Endothelial cell of umbilical vein (primary cell): ENCODE measurements around the gene CATSPERD. TPM values are rescaled to one million over a fixed set of nuclear protein-coding genes. Genes with fewer than 3 reads are reported as not detected.
"Not testable (repeated sequence)": the region's sequence is repeated elsewhere in the genome, so short reads cannot be mapped to it uniquely, and the experiment has no call there.

Experiments used
- BruUV-seq: library from RNA; stranded (reverse); fragments of 400-500 nt; replicated peaks from 2 replicates; lab custom pipeline; 2021; lab: Mats Ljungman, UMichigan
- CTCF ChIA-PET: fragments of 300-600, 350-600 bp; sonication (Branson Sonifier 250); formaldehyde crosslinking; loops from one replicate; lab custom pipeline; 2021; ENCODE audit warnings: antibody characterized with exemption, inconsistent platforms; lab: Charles Lee
- POLR2A ChIA-PET: fragments of 300-600, 350-600 bp; sonication (Branson Sonifier 250); formaldehyde crosslinking; loops from one replicate; lab custom pipeline; 2021; ENCODE audit warnings: antibody characterized with exemption, inconsistent platforms; lab: Charles Lee
- DNase-seq: peaks from one replicate; pipeline ENCODE4 v3.0.0-alpha.2; 2011; ENCODE audit warnings: low read depth, low spot score
- FAIRE-seq: peaks from 2 replicates; lab custom pipeline; 2011; peaks lifted over from hg19 to GRCh38; lab: Jason Lieb, UNC
- H2AFZ ChIP-seq: 2 replicates; pipeline ENCODE4 v1.6.0; 2012; ENCODE audit warnings: low read depth, low read length, control low read depth, inconsistent platforms
- H3K27ac ChIP-seq: 2 replicates; pipeline ENCODE4 v1.5.1; 2011; ENCODE audit warnings: low read depth, mild to moderate bottlenecking, control low read depth, low read length, moderate library complexity; ENCODE audit not compliant: insufficient read depth
- H3K27me3 ChIP-seq, 2 experiments: 2 replicates each; pipeline versions ENCODE4 v1.6.0 to v1.6.1; 2011; ENCODE audit warnings: low read length in 2 of 2, mixed read lengths in 1 of 2; ENCODE audit not compliant: control insufficient read depth in 2 of 2, insufficient read depth in 2 of 2
- H3K36me3 ChIP-seq, 2 experiments: 2 replicates in 1 of 2; 3 replicates in 1 of 2; pipeline ENCODE4 v1.5.1; 2011; ENCODE audit warnings: low read length in 2 of 2, mild to moderate bottlenecking in 1 of 2, moderate library complexity in 1 of 2; ENCODE audit not compliant: control insufficient read depth in 2 of 2, insufficient read depth in 2 of 2; ENCODE audit errors: extremely low read depth in 1 of 2
- H3K4me1 ChIP-seq: 3 replicates; pipeline ENCODE4 v1.5.1; 2011; ENCODE audit warnings: mild to moderate bottlenecking, low read length; ENCODE audit not compliant: control insufficient read depth, insufficient read depth; ENCODE audit errors: extremely low read depth
- H3K4me2 ChIP-seq: 2 replicates; pipeline ENCODE4 v1.6.1; 2011; ENCODE audit warnings: low read length, control low read depth, mixed read lengths; ENCODE audit not compliant: insufficient read depth
- H3K4me3 ChIP-seq, 3 experiments: fragments of 200-600 bp in 1 of 3; sonication (generic), shearing (Covaris generic) in 1 of 3; replicated peaks in 1 of 3; 2 replicates each; pipeline ENCODE4 v1.5.1; 2011 to 2016; ENCODE audit warnings: control low read depth in 3 of 3, low read length in 3 of 3, mild to moderate bottlenecking in 2 of 3, inconsistent platforms in 1 of 3, low read depth in 1 of 3, moderate library complexity in 1 of 3; ENCODE audit not compliant: insufficient read depth in 1 of 3
- H3K79me2 ChIP-seq: 2 replicates; pipeline ENCODE4 v1.6.0; 2012; ENCODE audit warnings: low read length, inconsistent platforms; ENCODE audit not compliant: control insufficient read depth, insufficient read depth
- H3K9ac ChIP-seq: replicated peaks from 2 replicates; pipeline ENCODE3; 2011; ENCODE audit warnings: low read length, control low read depth; ENCODE audit not compliant: insufficient read depth; ENCODE audit errors: extremely low read depth
- H3K9me1 ChIP-seq: replicated peaks from 3 replicates; pipeline ENCODE4 v1.6.0; 2011; ENCODE audit warnings: mild to moderate bottlenecking, low read length; ENCODE audit not compliant: control insufficient read depth, insufficient read depth; ENCODE audit errors: extremely low read depth
- H3K9me3 ChIP-seq: replicated peaks from 2 replicates; pipeline ENCODE4 v1.5.1; 2012; ENCODE audit warnings: low read length, inconsistent platforms; ENCODE audit not compliant: control insufficient read depth, insufficient read depth
- H4K20me1 ChIP-seq: replicated peaks from 2 replicates; pipeline ENCODE3; 2011; ENCODE audit warnings: mild to moderate bottlenecking, low read length; ENCODE audit not compliant: control insufficient read depth, insufficient read depth; ENCODE audit errors: extremely low read depth
- EZH2 ChIP-seq: IDR thresholded peaks from 2 replicates; pipeline ENCODE4 v1.6.1; 2012; ENCODE audit warnings: borderline replicate concordance, low read depth, mild to moderate bottlenecking, moderate library complexity, low read length, inconsistent platforms; ENCODE audit not compliant: severe bottlenecking
- FOS ChIP-seq: IDR thresholded peaks from 2 replicates; pipeline ENCODE4 v1.6.1; 2011; ENCODE audit warnings: mild to moderate bottlenecking, low read length, moderate library complexity, borderline replicate concordance; ENCODE audit not compliant: insufficient read depth
- GATA2 ChIP-seq: IDR thresholded peaks from 2 replicates; pipeline ENCODE4 v1.7.0; 2011; ENCODE audit warnings: low read depth, mild to moderate bottlenecking, moderate library complexity, mixed read lengths, low read length; ENCODE audit not compliant: insufficient read length, insufficient read depth
- JUN ChIP-seq: IDR thresholded peaks from 2 replicates; pipeline ENCODE4 v1.6.1; 2011; ENCODE audit warnings: borderline replicate concordance, low read depth; ENCODE audit not compliant: insufficient read length, insufficient read depth
- MYC ChIP-seq: IDR thresholded peaks from one replicate; pipeline ENCODE4 v1.6.1; 2011; ENCODE audit warnings: mild to moderate bottlenecking, low read depth, low read length
- POLR2A ChIP-seq: IDR thresholded peaks from 2 replicates; pipeline ENCODE4 v1.6.1; 2012; ENCODE audit warnings: low read depth, mild to moderate bottlenecking, control low read depth, low read length
- POLR2AphosphoS5 ChIP-seq: IDR thresholded peaks from 2 replicates; pipeline ENCODE4 v1.6.1; 2012; ENCODE audit warnings: low read depth, mild to moderate bottlenecking, control low read depth, low read length, moderate library complexity; ENCODE audit not compliant: insufficient read depth
- dilution Hi-C: fragments of 300-500 bp; cut with MboI; formaldehyde crosslinking; loops from one replicate; pipeline ENCODE4 v1.15.0; 2019; ENCODE audit warnings: low sequenced_read_pairs; ENCODE audit not compliant: extremely low pct_ligation_motif_present
- intact Hi-C: fragments of 100-400 bp; cut with micrococcal nuclease; formaldehyde crosslinking; loops from one replicate; pipeline ENCODE4 v1.10.0; 2022
- polyA plus RNA-seq, 4 experiments: library from polyadenylated mRNA; depleted of rRNA in 3 of 4; stranded (reverse) in 3 of 4; unstranded in 1 of 4; fragments of >200 nt; gene quantifications; 2 replicates each; pipeline versions ENCODE4 v1.2.1 to v1.2.3, GENCODE V29; 2011 to 2012; ENCODE audit warnings: missing spikeins in 1 of 4
- total RNA-seq: library from RNA; stranded (reverse); gene quantifications from 2 replicates; pipeline ENCODE4 v1.2.3, GENCODE V29; 2021
- TF ChIP-seq, protein P1 (sequence below), 2 donors: IDR thresholded peaks; 1 replicate in 1 of 2; 2 replicates in 1 of 2; pipeline ENCODE4 v1.5.1; 2011; ENCODE audit warnings: low read length in 2 of 2, mild to moderate bottlenecking in 2 of 2, moderate library complexity in 2 of 2, control low read depth in 1 of 2, inconsistent platforms in 1 of 2, low read depth in 1 of 2; ENCODE audit not compliant: insufficient read depth in 1 of 2; ENCODE audit errors: extremely low read depth in 1 of 2
- TF ChIP-seq, protein P2 (sequence below): IDR thresholded peaks from 2 replicates; pipeline ENCODE4 v1.6.1; 2011; ENCODE audit not compliant: insufficient read depth, insufficient read length

CATSPERD gene
- total and polyA plus RNA-seq, 2 donors (not counting 3 experiments of a cell fraction or from before 2014, with no cell fraction given): not detected

DNA sequence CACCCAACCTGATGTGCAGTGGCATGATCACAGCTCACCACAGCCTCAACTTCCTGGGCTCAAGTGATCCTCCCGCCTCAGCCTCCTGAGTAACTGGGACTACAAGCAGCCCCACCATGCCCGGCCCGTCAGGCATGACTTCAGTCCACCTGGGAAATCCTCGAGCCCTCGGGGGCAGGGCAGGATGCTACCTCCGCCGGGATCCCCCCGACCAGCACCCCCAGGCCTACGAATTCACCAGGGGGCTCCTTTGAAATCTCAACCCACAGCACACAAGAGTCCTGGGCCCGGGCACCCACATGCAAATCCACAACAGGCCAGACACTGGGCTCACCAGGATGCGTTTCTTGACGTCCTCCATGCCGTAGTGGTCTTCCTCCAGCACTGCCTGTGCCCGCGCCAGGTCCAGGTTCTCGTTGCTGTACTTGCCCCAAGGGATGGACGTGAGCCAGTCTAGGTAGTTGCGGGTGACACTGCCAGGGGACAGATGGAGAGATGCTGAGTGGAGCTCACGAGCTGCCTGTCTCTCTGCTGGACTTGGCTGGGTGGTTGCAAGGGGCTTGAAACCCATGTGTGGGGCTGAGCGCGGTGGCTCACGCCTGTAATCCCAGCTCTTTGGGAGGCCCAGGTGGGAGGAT, 19.9 kb upstream of the CATSPERD start:
- Histone ChIP-seq H3K4me2 (no peak overlapping the region), H4K20me1 (no peaks in the 10 kb centered on the region), H3K36me3 (peaks cover 13 to 34% of the 10 kb centered on the region in 2 experiments), H3K9me1 (no peaks in the 10 kb centered on the region), H3K9ac (no peak overlapping the region), H3K9me3 (no peaks in the 10 kb centered on the region), H2AFZ (no peak overlapping the region), H3K4me1 (peaks cover 2% of the 10 kb centered on the region), H3K27ac (no peak overlapping the region), H3K27me3 (no peaks in the 10 kb centered on the region), H3K79me2 (peaks cover 1% of the 10 kb centered on the region), H3K4me3 (no peak overlapping the region)
- TF ChIP-seq MYC: no peak
- TF ChIP-seq, protein P1, sequence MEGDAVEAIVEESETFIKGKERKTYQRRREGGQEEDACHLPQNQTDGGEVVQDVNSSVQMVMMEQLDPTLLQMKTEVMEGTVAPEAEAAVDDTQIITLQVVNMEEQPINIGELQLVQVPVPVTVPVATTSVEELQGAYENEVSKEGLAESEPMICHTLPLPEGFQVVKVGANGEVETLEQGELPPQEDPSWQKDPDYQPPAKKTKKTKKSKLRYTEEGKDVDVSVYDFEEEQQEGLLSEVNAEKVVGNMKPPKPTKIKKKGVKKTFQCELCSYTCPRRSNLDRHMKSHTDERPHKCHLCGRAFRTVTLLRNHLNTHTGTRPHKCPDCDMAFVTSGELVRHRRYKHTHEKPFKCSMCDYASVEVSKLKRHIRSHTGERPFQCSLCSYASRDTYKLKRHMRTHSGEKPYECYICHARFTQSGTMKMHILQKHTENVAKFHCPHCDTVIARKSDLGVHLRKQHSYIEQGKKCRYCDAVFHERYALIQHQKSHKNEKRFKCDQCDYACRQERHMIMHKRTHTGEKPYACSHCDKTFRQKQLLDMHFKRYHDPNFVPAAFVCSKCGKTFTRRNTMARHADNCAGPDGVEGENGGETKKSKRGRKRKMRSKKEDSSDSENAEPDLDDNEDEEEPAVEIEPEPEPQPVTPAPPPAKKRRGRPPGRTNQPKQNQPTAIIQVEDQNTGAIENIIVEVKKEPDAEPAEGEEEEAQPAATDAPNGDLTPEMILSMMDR (IDR thresholded peaks at IDR 0.05; ENCODE audit: extremely low read depth in 1 of 2, insufficient read depth in 1 of 2, low read depth in 1 of 2, low read length in 2 of 2): no peak
- TF ChIP-seq JUN: no peak
- TF ChIP-seq POLR2AphosphoS5: no peak
- TF ChIP-seq, protein P2, sequence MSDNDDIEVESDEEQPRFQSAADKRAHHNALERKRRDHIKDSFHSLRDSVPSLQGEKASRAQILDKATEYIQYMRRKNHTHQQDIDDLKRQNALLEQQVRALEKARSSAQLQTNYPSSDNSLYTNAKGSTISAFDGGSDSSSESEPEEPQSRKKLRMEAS: no peak
- no peak for TF ChIP-seq FOS
- TF ChIP-seq GATA2: no peak
- TF ChIP-seq POLR2A: no peak
- TF ChIP-seq EZH2: no peak
- no peak for DNase-seq
- dilution Hi-C loops (no loop called here), intact Hi-C loops (no loop called here)
- no TSS peak for BruUV-seq
- CTCF ChIA-PET: no interaction called here
- FAIRE-seq: no peak
- POLR2A ChIA-PET: interaction anchor here (1.0 kb wide), 1 partner anchor 10 kb away, joined by 3 read pairs; no protein-coding TSS in a partner anchor

DNA sequence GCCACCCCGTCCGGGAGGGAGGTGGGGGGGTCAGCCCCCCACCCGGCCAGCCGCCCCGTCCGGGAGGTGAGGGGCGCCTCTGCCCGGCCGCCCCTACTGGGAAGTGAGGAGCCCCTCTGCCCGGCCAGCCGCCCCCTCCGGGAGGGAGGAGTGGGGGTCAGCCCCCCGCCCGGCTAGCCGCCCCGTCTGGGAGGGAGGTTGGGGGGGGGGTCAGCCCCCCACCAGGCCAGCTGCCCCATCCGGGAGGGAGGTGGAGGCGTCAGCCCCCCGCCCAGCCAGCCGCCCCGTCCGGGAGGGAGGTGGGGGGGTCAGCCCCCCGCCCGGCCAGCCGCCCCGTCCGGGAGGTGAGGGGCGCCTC, 18.4 kb upstream of the CATSPERD start:
- H3K79me2 ChIP-seq: not testable (repeated sequence)

More for the DNA sequence above, 18.4 kb upstream of the CATSPERD start:
- BruUV-seq, H2AFZ ChIP-seq, H3K9me1 ChIP-seq, H3K9me3 ChIP-seq, H3K4me1 ChIP-seq, CTCF ChIA-PET, H3K27ac ChIP-seq, H4K20me1 ChIP-seq, dilution Hi-C loops, intact Hi-C loops, FAIRE-seq, H3K4me2 ChIP-seq, H3K9ac ChIP-seq, POLR2A ChIA-PET, H3K4me3 ChIP-seq, DNase-seq, H3K27me3 ChIP-seq: not testable (repeated sequence)
- peaks cover 15 to 33% of the 10 kb centered on the region in 2 experiments for H3K36me3 ChIP-seq
